Measurements from ENCODE around the gene SLC29A2.

- TF ChIP-seq ZFP3 (CRISPR knock-in tag; IDR thresholded peaks at IDR 0.05) (no peak), ZNF8 (CRISPR knock-in tag; IDR thresholded peaks at IDR 0.05) (no peak), RARB (CRISPR knock-in tag; IDR thresholded peaks at IDR 0.05) (no peak), ZNF70 (CRISPR knock-in tag; IDR thresholded peaks at IDR 0.05) (no peak), GLIS3 (CRISPR knock-in tag; IDR thresholded peaks at IDR 0.05) (no peak), CSDC2 (CRISPR knock-in tag; IDR thresholded peaks at IDR 0.05) (no peak), CREB5 (CRISPR knock-in tag; IDR thresholded peaks at IDR 0.05; ENCODE audit: low read depth) (no peak), POU6F1 (CRISPR knock-in tag; IDR thresholded peaks at IDR 0.05; ENCODE audit: borderline replicate concordance, low read depth) (no peak)
Observed at GRCh38 chr11:66346476-66347424, 24.8 kb downstream of the SLC29A2 start.
